CD8-positive, alpha-beta memory T cell (primary cell): ENCODE data around the gene CMBL. TPM values are rescaled to one million over a fixed set of nuclear protein-coding genes. Genes with fewer than 3 reads are reported as not detected.
A peak's percentile ranks its signal among the peaks of the same experiment; 100 is the strongest.

ENCODE experiments used
- CTCF ChIA-PET: fragments of 350-600 bp; sonication (Branson Sonifier 250); formaldehyde crosslinking; loops from one replicate; lab custom pipeline; 2021; ENCODE audit warnings: antibody characterized with exemption; lab: Charles Lee
- POLR2A ChIA-PET: fragments of 350-600 bp; sonication (Branson Sonifier 250); formaldehyde crosslinking; loops from one replicate; lab custom pipeline; 2021; ENCODE audit warnings: antibody characterized with exemption; lab: Charles Lee
- DNase-seq, 5 donors: peaks; one replicate each; pipeline versions ENCODE4 v3.0.0 to v3.0.0-alpha.2; 2020 to 2022; ENCODE audit warnings: mixed read lengths in 1 of 5
- H3K27ac ChIP-seq: one replicate; pipeline ENCODE4 v1.7.0; 2013; ENCODE audit warnings: low read depth, mild to moderate bottlenecking, low read length, moderate library complexity
- H3K27me3 ChIP-seq: 2 replicates; pipeline ENCODE4 v1.7.0; 2013; ENCODE audit warnings: low read length, mild to moderate bottlenecking; ENCODE audit not compliant: insufficient read depth, poor library complexity, severe bottlenecking
- H3K36me3 ChIP-seq: 2 replicates; pipeline ENCODE4 v1.7.0; 2013; ENCODE audit warnings: mild to moderate bottlenecking, low read length, moderate library complexity; ENCODE audit not compliant: insufficient read depth
- H3K4me1 ChIP-seq: 2 replicates; pipeline ENCODE4 v1.7.0; 2013; ENCODE audit warnings: mild to moderate bottlenecking, low read length, moderate library complexity; ENCODE audit not compliant: insufficient read depth
- H3K4me3 ChIP-seq: 2 replicates; pipeline ENCODE4 v1.7.0; 2013; ENCODE audit warnings: mild to moderate bottlenecking, low read length
- H3K9me3 ChIP-seq: 2 replicates; pipeline ENCODE4 v1.7.0; 2013; ENCODE audit warnings: mild to moderate bottlenecking, low read length
- H3K27ac Mint-ChIP-seq, 8 donors: one replicate each; pipeline ENCODE4 v1.8.0; 2020 to 2021; ENCODE audit warnings: mixed read lengths in 8 of 8, mild to moderate bottlenecking in 6 of 8, inconsistent platforms in 3 of 8, moderate library complexity in 3 of 8
- H3K27me3 Mint-ChIP-seq, 2 donors: one replicate each; pipeline ENCODE4 v1.8.0; 2020 to 2021; ENCODE audit warnings: mixed read lengths in 2 of 2, mild to moderate bottlenecking in 1 of 2, moderate library complexity in 1 of 2
- H3K36me3 Mint-ChIP-seq, 3 donors: one replicate each; pipeline ENCODE4 v1.8.0; 2020 to 2021; ENCODE audit warnings: mixed read lengths in 3 of 3, inconsistent platforms in 1 of 3, mild to moderate bottlenecking in 1 of 3
- H3K4me1 Mint-ChIP-seq, 3 donors: one replicate each; pipeline ENCODE4 v1.8.0; 2020 to 2021; ENCODE audit warnings: mixed read lengths in 3 of 3, inconsistent platforms in 1 of 3, mild to moderate bottlenecking in 1 of 3
- H3K4me3 Mint-ChIP-seq, 7 donors: one replicate each; pipeline ENCODE4 v1.8.0; 2020 to 2021; ENCODE audit warnings: mixed read lengths in 7 of 7, mild to moderate bottlenecking in 6 of 7, moderate library complexity in 4 of 7, inconsistent platforms in 2 of 7
- H3K9me3 Mint-ChIP-seq, 5 donors: one replicate each; pipeline ENCODE4 v1.8.0; 2020 to 2022; ENCODE audit warnings: mixed read lengths in 5 of 5, mild to moderate bottlenecking in 3 of 5, moderate library complexity in 2 of 5, inconsistent platforms in 1 of 5
- polyA plus RNA-seq: library from polyadenylated mRNA; unstranded; fragments of 300-500 nt; fragmentation: Illumina TruSeq; gene quantifications from one replicate; pipeline ENCODE4 v1.2.3, GENCODE V29; 2021
- total RNA-seq, 2 experiments: library from RNA; stranded (reverse); gene quantifications; one replicate each; pipeline ENCODE4 v1.2.3, GENCODE V29; 2021

CMBL gene
- total and polyA plus RNA-seq, 3 experiments from 2014 or later, result 0.97 to 3.8 (median 3.7) TPM

- Mint-ChIP-seq H3K27ac (no peak overlapping the region), H3K36me3 (no peaks in the 10 kb centered on the region), H3K4me3 (no peak overlapping the region), H3K27me3 (peaks cover 6 to 21% of the 10 kb centered on the region in 2 donors), H3K4me1 (peaks cover 1 to 5% (median 2%) of the 10 kb centered on the region in 3 donors), H3K9me3 (no peaks in the 10 kb centered on the region)
- Histone ChIP-seq H3K27me3 (no peaks in the 10 kb centered on the region), H3K4me3 (no peak overlapping the region), H3K36me3 (no peaks in the 10 kb centered on the region), H3K27ac (peak overlapping the region; percentile 57), H3K4me1 (no peaks in the 10 kb centered on the region), H3K9me3 (no peaks in the 10 kb centered on the region)
- no peak for DNase-seq
- ChIA-PET POLR2A (no interaction called here), CTCF (interaction anchor here (1.4 kb wide), 1 partner anchor 31 kb away, joined by 3 read pairs; no protein-coding TSS in a partner anchor)
Measured at GRCh38 chr5:10301842-10302610, 5.7 kb downstream of the CMBL start.

GRCh38 chr5:10301266-10301665 lies 6.4 kb downstream of the CMBL start:
- Histone ChIP-seq H3K4me3 (no peak overlapping the region), H3K27me3 (no peaks in the 10 kb centered on the region), H3K27ac (no peak overlapping the region), H3K9me3 (no peaks in the 10 kb centered on the region), H3K36me3 (no peaks in the 10 kb centered on the region), H3K4me1 (no peaks in the 10 kb centered on the region)
- no peaks in the 10 kb centered on the region for H3K9me3 Mint-ChIP-seq
- no peak for DNase-seq
- H3K36me3 Mint-ChIP-seq, result peaks cover 0 to 2% (median 0%) of the 10 kb centered on the region in 3 donors
- H3K4me3 Mint-ChIP-seq, result no peak overlapping the region
- POLR2A ChIA-PET, result no interaction called here
- H3K27ac Mint-ChIP-seq, result no peak overlapping the region
- no peaks in the 10 kb centered on the region for H3K4me1 Mint-ChIP-seq
- CTCF ChIA-PET, result no interaction called here
- peaks cover 3 to 14% of the 10 kb centered on the region in 2 donors for H3K27me3 Mint-ChIP-seq

- no peak overlapping the region for H3K4me3 ChIP-seq
- Mint-ChIP-seq H3K4me3 (no peak overlapping the region), H3K9me3 (no peaks in the 10 kb centered on the region), H3K4me1 (no peaks in the 10 kb centered on the region), H3K36me3 (peaks cover 0 to 2% (median 0%) of the 10 kb centered on the region in 3 donors), H3K27ac (no peak overlapping the region), H3K27me3 (peaks cover 3 to 6% of the 10 kb centered on the region in 2 donors)
- no peaks in the 10 kb centered on the region for H3K36me3 ChIP-seq
- no peaks in the 10 kb centered on the region for H3K27me3 ChIP-seq
- H3K9me3 ChIP-seq, result no peaks in the 10 kb centered on the region
- no peak for DNase-seq
- no peaks in the 10 kb centered on the region for H3K4me1 ChIP-seq
- no peak overlapping the region for H3K27ac ChIP-seq
- CTCF ChIA-PET, result no interaction called here
- POLR2A ChIA-PET, result no interaction called here
Measured at GRCh38 chr5:10300246-10300645, 7.5 kb downstream of the CMBL start.

GRCh38 chr5:10297646-10298204 lies 10.0 kb downstream of the CMBL start:
- ChIA-PET CTCF (no interaction called here), POLR2A (no interaction called here)
- Histone ChIP-seq H3K4me1 (no peaks in the 10 kb centered on the region), H3K9me3 (no peaks in the 10 kb centered on the region), H3K4me3 (no peak overlapping the region), H3K36me3 (no peaks in the 10 kb centered on the region), H3K27me3 (no peaks in the 10 kb centered on the region), H3K27ac (no peak overlapping the region)
- DNase-seq, result no peak
- H3K4me3 Mint-ChIP-seq, result no peak overlapping the region
- H3K36me3 Mint-ChIP-seq, result peaks cover 0 to 5% (median 0%) of the 10 kb centered on the region in 3 donors
- H3K4me1 Mint-ChIP-seq, result no peaks in the 10 kb centered on the region
- no peaks in the 10 kb centered on the region for H3K9me3 Mint-ChIP-seq
- H3K27me3 Mint-ChIP-seq, result peaks cover 8 to 12% of the 10 kb centered on the region in 2 donors
- no peak overlapping the region for H3K27ac Mint-ChIP-seq

GRCh38 chr5:10295619-10296326 lies 11.9 kb downstream of the CMBL start:
- Histone ChIP-seq H3K36me3 (no peaks in the 10 kb centered on the region), H3K27ac (peak overlapping the region; percentile 43), H3K27me3 (no peaks in the 10 kb centered on the region), H3K4me1 (no peaks in the 10 kb centered on the region), H3K9me3 (no peaks in the 10 kb centered on the region), H3K4me3 (no peak overlapping the region)
- ChIA-PET POLR2A (interaction anchor here (1.1 kb wide), 1 partner anchor 57 kb away, joined by 3 read pairs; the partner anchor contains the start of gene MARCHF6), CTCF (interaction anchor here (1.0 kb wide), 1 partner anchor 12 kb away, joined by 3 read pairs; no protein-coding TSS in a partner anchor)
- peaks cover 0 to 5% (median 0%) of the 10 kb centered on the region in 3 donors for H3K36me3 Mint-ChIP-seq
- no peaks in the 10 kb centered on the region for H3K9me3 Mint-ChIP-seq
- no peak for DNase-seq
- no peak overlapping the region for H3K27ac Mint-ChIP-seq
- H3K27me3 Mint-ChIP-seq, result peaks cover 10 to 15% of the 10 kb centered on the region in 2 donors
- no peak overlapping the region for H3K4me3 Mint-ChIP-seq
- no peaks in the 10 kb centered on the region for H3K4me1 Mint-ChIP-seq

- Mint-ChIP-seq H3K27me3 (peaks cover 11 to 17% of the 10 kb centered on the region in 2 donors), H3K9me3 (no peaks in the 10 kb centered on the region), H3K27ac (no peak overlapping the region), H3K4me1 (no peaks in the 10 kb centered on the region), H3K36me3 (peaks cover 0 to 5% (median 0%) of the 10 kb centered on the region in 3 donors), H3K4me3 (no peak overlapping the region)
- H3K9me3 ChIP-seq, result no peaks in the 10 kb centered on the region
- H3K27ac ChIP-seq, result no peak overlapping the region
- H3K36me3 ChIP-seq, result no peaks in the 10 kb centered on the region
- H3K4me1 ChIP-seq, result no peaks in the 10 kb centered on the region
- H3K4me3 ChIP-seq, result no peak overlapping the region
- CTCF ChIA-PET, result interaction anchor here (1.1 kb wide), 1 partner anchor 10 kb away, joined by 4 read pairs; no protein-coding TSS in a partner anchor
- POLR2A ChIA-PET, result no interaction called here
- DNase-seq, result no peak
- H3K27me3 ChIP-seq, result no peaks in the 10 kb centered on the region
Measured at GRCh38 chr5:10293907-10294662, 13.6 kb downstream of the CMBL start.

GRCh38 chr5:10291692-10292339 lies 15.9 kb downstream of the CMBL start:
- Mint-ChIP-seq H3K36me3 (peaks cover 0 to 5% (median 0%) of the 10 kb centered on the region in 3 donors), H3K27me3 (peaks cover 8 to 20% of the 10 kb centered on the region in 2 donors), H3K4me1 (peaks cover 4 to 5% (median 5%) of the 10 kb centered on the region in 3 donors), H3K9me3 (no peaks in the 10 kb centered on the region), H3K27ac (peak overlapping the region in 1 of 8 donors; percentile 52), H3K4me3 (no peak overlapping the region)
- H3K36me3 ChIP-seq, result no peaks in the 10 kb centered on the region
- no peak for DNase-seq
- no peak overlapping the region for H3K27ac ChIP-seq
- ChIA-PET CTCF (interaction anchor here (1.8 kb wide), 1 partner anchor 8 kb away, joined by 6 read pairs; no protein-coding TSS in a partner anchor), POLR2A (no interaction called here)
- no peaks in the 10 kb centered on the region for H3K4me1 ChIP-seq
- no peaks in the 10 kb centered on the region for H3K9me3 ChIP-seq
- H3K27me3 ChIP-seq, result no peaks in the 10 kb centered on the region
- no peak overlapping the region for H3K4me3 ChIP-seq
